LNCaP clone FGC (cell line): ENCODE measurements around the gene MEGF9.

Source experiments
- DNase-seq: peaks from one replicate; pipeline ENCODE4 v3.0.0-alpha.2; 2011; ENCODE audit warnings: low read depth
- H3K4me3 ChIP-seq: 2 replicates; pipeline ENCODE4 v1.5.1; 2011; ENCODE audit warnings: mild to moderate bottlenecking, low read depth, low read length, control low read depth
- CTCF ChIP-seq: IDR thresholded peaks from 2 replicates; pipeline ENCODE4 v1.5.1; 2012; ENCODE audit warnings: mild to moderate bottlenecking; ENCODE audit not compliant: control insufficient read depth, insufficient read depth; ENCODE audit errors: extremely low read depth

MEGF9 gene

GRCh38 chr9:120696551-120697230 lies 17.6 kb downstream of the MEGF9 start:
- no peak overlapping the region for H3K4me3 ChIP-seq
- no peak for DNase-seq
- no peak for TF ChIP-seq CTCF

GRCh38 chr9:120694559-120694958 lies 19.7 kb downstream of the MEGF9 start:
- no peak overlapping the region for H3K4me3 ChIP-seq

GRCh38 chr9:120693700-120694008 lies 20.6 kb downstream of the MEGF9 start:
- H3K4me3 ChIP-seq, result no peak overlapping the region
- TF ChIP-seq CTCF, result no peak
- no peak for DNase-seq

More at GRCh38 chr9:120694559-120694958, 19.7 kb downstream of the MEGF9 start:
- TF ChIP-seq CTCF, result no peak
- DNase-seq, result no peak

- no peak for DNase-seq
- TF ChIP-seq CTCF, result no peak
- H3K4me3 ChIP-seq, result no peak overlapping the region
These were observed 21.2 kb downstream of the MEGF9 start for GRCh38 chr9:120692901-120693699.

- no peak for DNase-seq
- no peak for TF ChIP-seq CTCF
- H3K4me3 ChIP-seq, result no peak overlapping the region
These were observed 23.9 kb downstream of the MEGF9 start for GRCh38 chr9:120690372-120690771.

GRCh38 chr9:120689860-120690259 lies 24.4 kb downstream of the MEGF9 start:
- no peak overlapping the region for H3K4me3 ChIP-seq
- no peak for DNase-seq

More at GRCh38 chr9:120689860-120690259, 24.4 kb downstream of the MEGF9 start:
- no peak for TF ChIP-seq CTCF
